Gastrocnemius medialis (tissue), 4 donors: ENCODE results near the gene MRPL28. TPM values are rescaled to one million over a fixed set of nuclear protein-coding genes. Genes with fewer than 3 reads are reported as not detected.
"Not testable (repeated sequence)": the region's sequence is repeated elsewhere in the genome, so short reads cannot be mapped to it uniquely, and the experiment has no call there.

Experiments used
- ATAC-seq, 2 donors: fragments of 150-250 bp; one replicate each; pipeline ENCODE4 v1.9.1; 2016
- DNase-seq, 2 donors: peaks; one replicate each; pipeline ENCODE4 v3.0.0-alpha.2; 2019
- H3K27ac ChIP-seq, 4 donors: fragments of 200-600 bp; sonication (generic); 1 replicate in 1 of 4; 2 replicates in 3 of 4; pipeline ENCODE4 v1.5.1; 2016 to 2018; ENCODE audit warnings: mild to moderate bottlenecking in 2 of 4, moderate library complexity in 1 of 4
- H3K27me3 ChIP-seq, 3 donors: fragments of 200-600 bp; sonication (generic) in 2 of 3; 1 replicate in 1 of 3; 2 replicates in 2 of 3; pipeline versions ENCODE4 v1.5.1 to v1.6.0; 2016 to 2019; ENCODE audit warnings: mild to moderate bottlenecking in 1 of 3, moderate library complexity in 1 of 3
- H3K36me3 ChIP-seq, 2 donors: fragments of 200-600 bp; sonication (generic) in 1 of 2; one replicate each; pipeline ENCODE4 v1.5.1; 2017 to 2018
- H3K4me1 ChIP-seq, 2 donors: fragments of 200-600 bp; sonication (generic) in 1 of 2; one replicate each; pipeline ENCODE4 v1.5.1; 2016 to 2017; ENCODE audit warnings: mild to moderate bottlenecking in 2 of 2
- H3K4me3 ChIP-seq, 4 donors: fragments of 200-600 bp; sonication (generic) in 3 of 4; 1 replicate in 1 of 4; 2 replicates in 3 of 4; pipeline ENCODE4 v1.5.1; 2016 to 2019; ENCODE audit warnings: mild to moderate bottlenecking in 2 of 4
- H3K9me3 ChIP-seq, 3 donors: fragments of 200-600 bp; sonication (generic) in 2 of 3; 1 replicate in 1 of 3; 2 replicates in 2 of 3; pipeline ENCODE4 v1.5.1; 2016 to 2019
- CTCF ChIP-seq, 5 experiments: fragments of 450-650 bp in 3 of 5; fragments of 200-600 bp in 2 of 5; sonication (generic) in 2 of 5; IDR thresholded peaks in 4 of 5; conservative IDR thresholded peaks in 1 of 5; 1 replicate in 4 of 5; 2 replicates in 1 of 5; pipeline ENCODE4 v1.5.1; 2016 to 2019; ENCODE audit warnings: antibody characterized with exemption in 5 of 5, mild to moderate bottlenecking in 3 of 5, moderate library complexity in 3 of 5
- POLR2A ChIP-seq, 2 donors: fragments of 450-650 bp; IDR thresholded peaks; one replicate each; pipeline ENCODE4 v1.6.1; 2017; ENCODE audit warnings: antibody characterized with exemption in 2 of 2, mild to moderate bottlenecking in 2 of 2, moderate library complexity in 2 of 2
- in situ Hi-C, 4 donors: fragments of 200-750 bp; cut with MboI; loops; one replicate each; pipeline versions ENCODE4 v1.15.0 to v1.8.0; 2017; ENCODE audit warnings: low sequenced_read_pairs in 4 of 4
- intact Hi-C: fragments of 100-400 bp; cut with DNase I; formaldehyde crosslinking; loops from one replicate; pipeline ENCODE4 v1.15.1; 2023; ENCODE audit warnings: low total_unique reads
- total RNA-seq, 4 donors: library from RNA; depleted of rRNA; stranded (reverse); fragments of >200 nt; gene quantifications; one replicate each; pipeline versions ENCODE4 v1.1.0 to v1.2.3, GENCODE V29; 2016

The MRPL28 gene
- total RNA-seq, 4 donors from 2014 or later = 72.8 to 122 (median 87.4) TPM

- no peak overlapping the region for H3K27ac ChIP-seq
- intact Hi-C loops (no loop called here), in situ Hi-C loops (no loop called here)
- no peak overlapping the region for H3K4me3 ChIP-seq
- ATAC-seq (no peak), DNase-seq (no peak)
- H3K4me1 ChIP-seq = peaks cover 7 to 11% of the 10 kb centered on the region in 2 donors
- H3K27me3 ChIP-seq = no peaks in the 10 kb centered on the region
- peaks cover 0 to 14% of the 10 kb centered on the region in 2 donors for H3K36me3 ChIP-seq
- no peaks in the 10 kb centered on the region for H3K9me3 ChIP-seq
- TF ChIP-seq POLR2A (IDR thresholded peaks at IDR 0.05) (no peak), CTCF (IDR thresholded peaks at IDR 0.05 in 4 of 5, conservative IDR thresholded peaks at IDR 0.05 in 1 of 5) (no peak)
Measured at GRCh38 chr16:347203-347602, 23.1 kb downstream of the MRPL28 start.

GRCh38 chr16:346587-346986 is 23.8 kb downstream of the MRPL28 start:
- ATAC-seq (no peak), DNase-seq (no peak)
- H3K4me1 ChIP-seq = peaks cover 7 to 8% of the 10 kb centered on the region in 2 donors
- TF ChIP-seq CTCF (IDR thresholded peaks at IDR 0.05 in 4 of 5, conservative IDR thresholded peaks at IDR 0.05 in 1 of 5) (no peak), POLR2A (IDR thresholded peaks at IDR 0.05) (no peak)
- no peak overlapping the region for H3K4me3 ChIP-seq
- H3K27ac ChIP-seq = no peak overlapping the region
- in situ Hi-C loops (no loop called here), intact Hi-C loops (no loop called here)
- H3K27me3 ChIP-seq = no peaks in the 10 kb centered on the region
- H3K9me3 ChIP-seq = no peaks in the 10 kb centered on the region
- H3K36me3 ChIP-seq = peaks cover 0 to 14% of the 10 kb centered on the region in 2 donors

GRCh38 chr16:345772-346171 is 24.6 kb downstream of the MRPL28 start:
- intact Hi-C loops (no loop called here), in situ Hi-C loops (no loop called here)
- Histone ChIP-seq H3K4me1 (no peaks in the 10 kb centered on the region), H3K27ac (no peak overlapping the region), H3K4me3 (no peak overlapping the region), H3K36me3 (peaks cover 0 to 14% of the 10 kb centered on the region in 2 donors), H3K27me3 (no peaks in the 10 kb centered on the region), H3K9me3 (no peaks in the 10 kb centered on the region)
- no peak for ATAC-seq
- TF ChIP-seq CTCF (IDR thresholded peaks at IDR 0.05 in 4 of 5, conservative IDR thresholded peaks at IDR 0.05 in 1 of 5) (no peak), POLR2A (IDR thresholded peaks at IDR 0.05) (no peak)
- no peak for DNase-seq

GRCh38 chr16:342455-343213 is 27.7 kb downstream of the MRPL28 start:
- no peak for TF ChIP-seq CTCF (IDR thresholded peaks at IDR 0.05 in 4 of 5, conservative IDR thresholded peaks at IDR 0.05 in 1 of 5)
- in situ Hi-C loops = no loop called here
- H3K4me1 ChIP-seq = peaks cover 0 to 3% of the 10 kb centered on the region in 2 donors
- H3K36me3 ChIP-seq = peaks cover 0 to 14% of the 10 kb centered on the region in 2 donors
- no peak overlapping the region for H3K27ac ChIP-seq
- no peaks in the 10 kb centered on the region for H3K27me3 ChIP-seq
- H3K4me3 ChIP-seq = no peak overlapping the region
- intact Hi-C loops = no loop called here
- no peak for ATAC-seq
- H3K9me3 ChIP-seq = no peaks in the 10 kb centered on the region
- DNase-seq = no peak

- peaks cover 0 to 14% of the 10 kb centered on the region in 2 donors for H3K36me3 ChIP-seq
- H3K4me1 ChIP-seq, H3K27ac ChIP-seq, DNase-seq, H3K27me3 ChIP-seq, H3K9me3 ChIP-seq, ATAC-seq, H3K4me3 ChIP-seq, intact Hi-C loops, in situ Hi-C loops: not testable (repeated sequence)
Measured at GRCh38 chr16:341974-342336, 28.4 kb downstream of the MRPL28 start.

GRCh38 chr16:341095-341973 is 29.0 kb downstream of the MRPL28 start:
- H3K9me3 ChIP-seq, ATAC-seq, DNase-seq, in situ Hi-C loops, H3K27ac ChIP-seq, H3K4me1 ChIP-seq, intact Hi-C loops, H3K27me3 ChIP-seq, H3K4me3 ChIP-seq: not testable (repeated sequence)
- H3K36me3 ChIP-seq = peaks cover 0 to 14% of the 10 kb centered on the region in 2 donors
